ENCODE measurements around the gene FBXW2.
"Not testable (repeated sequence)": the region's sequence is repeated elsewhere in the genome, so short reads cannot be mapped to it uniquely, and the experiment has no call there.

FBXW2 gene

GRCh38 chr9:120761006-120761405, 32.2 kb downstream of the FBXW2 start:
- Histone ChIP-seq H3K36me3 (ENCODE audit: control insufficient read depth, insufficient read depth, low read length) (peaks cover 79% of the 10 kb centered on the region), H3K27me3 (ENCODE audit: control insufficient read depth, insufficient read depth, low read length) (no peaks in the 10 kb centered on the region), H3K9me3 (ENCODE audit: control insufficient read depth, insufficient read depth, low read length) (no peaks in the 10 kb centered on the region), H3K4me3 (ENCODE audit: low read depth, low read length) (no peak overlapping the region), H3K27ac (ENCODE audit: low read depth, low read length) (no peak overlapping the region), H3K9ac (ENCODE audit: low read depth, low read length) (no peak overlapping the region), H3K4me1 (ENCODE audit: control insufficient read depth, insufficient read depth, low read length) (no peaks in the 10 kb centered on the region)

GRCh38 chr9:120759755-120760400, 33.3 kb downstream of the FBXW2 start:
- H3K27ac ChIP-seq (ENCODE audit: low read depth, low read length): no peak overlapping the region
- H3K36me3 ChIP-seq (ENCODE audit: control insufficient read depth, insufficient read depth, low read length): peaks cover 69% of the 10 kb centered on the region
- no peaks in the 10 kb centered on the region for H3K9me3 ChIP-seq (ENCODE audit: control insufficient read depth, insufficient read depth, low read length)
- H3K9ac ChIP-seq (ENCODE audit: low read depth, low read length): no peak overlapping the region
- no peak overlapping the region for H3K4me3 ChIP-seq (ENCODE audit: low read depth, low read length)
- H3K4me1 ChIP-seq (ENCODE audit: control insufficient read depth, insufficient read depth, low read length): no peaks in the 10 kb centered on the region
- H3K27me3 ChIP-seq (ENCODE audit: control insufficient read depth, insufficient read depth, low read length): no peaks in the 10 kb centered on the region

DNA sequence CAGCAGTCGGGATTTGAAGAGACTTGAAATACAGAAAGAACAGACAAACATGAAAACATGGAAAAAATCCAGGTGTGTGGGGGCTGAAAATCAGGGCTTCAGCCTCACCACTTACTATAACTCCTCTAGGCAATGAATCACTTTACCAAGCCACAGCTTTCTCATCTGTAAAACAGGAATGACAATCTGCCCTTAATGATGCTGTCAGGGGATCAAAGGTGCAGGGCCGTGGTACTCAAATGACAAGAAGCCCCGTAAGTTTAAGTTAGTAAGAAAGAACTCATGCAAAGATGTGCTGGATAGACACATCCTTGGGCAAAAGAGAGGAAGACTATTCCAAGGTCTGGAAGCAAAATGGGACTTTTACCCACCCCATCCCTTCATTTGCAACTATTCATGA, 34.7 kb downstream of the FBXW2 start:
- peaks cover 56% of the 10 kb centered on the region for H3K36me3 ChIP-seq (ENCODE audit: control insufficient read depth, insufficient read depth, low read length)
- H3K27me3 ChIP-seq (ENCODE audit: control insufficient read depth, insufficient read depth, low read length): no peaks in the 10 kb centered on the region
- no peaks in the 10 kb centered on the region for H3K4me1 ChIP-seq (ENCODE audit: control insufficient read depth, insufficient read depth, low read length)
- H3K27ac ChIP-seq (ENCODE audit: low read depth, low read length): no peak overlapping the region
- no peaks in the 10 kb centered on the region for H3K9me3 ChIP-seq (ENCODE audit: control insufficient read depth, insufficient read depth, low read length)
- H3K4me3 ChIP-seq (ENCODE audit: low read depth, low read length): no peak overlapping the region
- no peak overlapping the region for H3K9ac ChIP-seq (ENCODE audit: low read depth, low read length)

GRCh38 chr9:120757026-120757913, 35.9 kb downstream of the FBXW2 start:
- H3K4me3 ChIP-seq (ENCODE audit: low read depth, low read length): no peak overlapping the region
- H3K9me3 ChIP-seq (ENCODE audit: control insufficient read depth, insufficient read depth, low read length): no peaks in the 10 kb centered on the region
- no peak overlapping the region for H3K9ac ChIP-seq (ENCODE audit: low read depth, low read length)
- H3K36me3 ChIP-seq (ENCODE audit: control insufficient read depth, insufficient read depth, low read length): peaks cover 43% of the 10 kb centered on the region
- no peaks in the 10 kb centered on the region for H3K4me1 ChIP-seq (ENCODE audit: control insufficient read depth, insufficient read depth, low read length)
- no peak overlapping the region for H3K27ac ChIP-seq (ENCODE audit: low read depth, low read length)
- H3K27me3 ChIP-seq (ENCODE audit: control insufficient read depth, insufficient read depth, low read length): no peaks in the 10 kb centered on the region

DNA sequence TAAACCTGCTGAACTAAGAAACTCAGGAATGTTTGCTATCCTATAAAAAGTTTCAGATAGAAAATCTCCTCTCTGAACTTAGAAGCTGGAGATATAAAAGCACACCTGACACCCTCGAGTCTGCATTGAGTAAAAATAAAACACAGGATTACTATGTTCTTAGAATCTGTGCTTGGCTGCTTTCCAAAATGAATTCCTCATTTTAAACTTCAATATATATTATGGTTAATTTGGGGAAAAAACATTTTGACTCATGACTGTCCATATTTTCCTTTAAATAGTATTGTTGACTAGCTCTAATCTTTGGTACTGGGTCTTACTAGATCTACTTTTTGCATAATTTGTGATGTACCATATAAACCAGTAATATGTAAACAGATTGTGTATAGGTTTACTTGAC, 36.7 kb downstream of the FBXW2 start:
- Histone ChIP-seq H3K27ac (ENCODE audit: low read depth, low read length) (no peak overlapping the region), H3K4me3 (ENCODE audit: low read depth, low read length) (no peak overlapping the region), H3K4me1 (ENCODE audit: control insufficient read depth, insufficient read depth, low read length) (no peaks in the 10 kb centered on the region), H3K27me3 (ENCODE audit: control insufficient read depth, insufficient read depth, low read length) (no peaks in the 10 kb centered on the region), H3K36me3 (ENCODE audit: control insufficient read depth, insufficient read depth, low read length) (peaks cover 38% of the 10 kb centered on the region), H3K9ac (ENCODE audit: low read depth, low read length) (no peak overlapping the region), H3K9me3 (ENCODE audit: control insufficient read depth, insufficient read depth, low read length) (no peaks in the 10 kb centered on the region)

DNA sequence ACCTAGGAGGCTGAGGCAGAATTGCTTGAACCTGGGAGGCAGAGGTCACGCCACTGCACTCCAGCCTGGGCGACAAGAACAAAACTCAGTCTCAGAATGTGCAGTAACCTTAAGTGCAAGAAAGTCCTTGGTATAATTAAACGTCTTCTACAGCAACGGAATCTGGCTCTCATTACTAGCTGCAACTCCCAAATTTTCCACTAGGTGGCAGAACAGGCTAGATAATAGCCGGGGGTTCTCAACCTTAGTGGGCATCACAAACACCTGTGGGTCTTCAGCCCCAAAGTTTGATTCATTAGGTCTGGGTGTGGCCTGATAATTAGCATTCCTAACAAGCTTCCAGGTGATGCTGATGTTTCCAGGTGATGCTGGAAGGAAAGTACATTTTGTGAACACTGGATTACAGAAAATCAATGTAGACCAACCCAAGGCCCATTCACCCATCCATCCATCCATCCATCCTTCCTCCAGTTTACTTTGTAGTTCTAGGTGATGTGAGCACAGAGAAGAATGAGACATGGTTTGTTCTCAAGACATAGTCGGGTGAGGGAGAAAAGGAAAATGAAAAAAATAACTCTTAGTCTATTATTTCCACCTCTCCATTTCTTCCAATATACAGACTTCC, 37.3 kb downstream of the FBXW2 start:
- Histone ChIP-seq H3K27ac (ENCODE audit: low read depth, low read length) (no peak overlapping the region), H3K36me3 (ENCODE audit: control insufficient read depth, insufficient read depth, low read length) (peaks cover 32% of the 10 kb centered on the region), H3K27me3 (ENCODE audit: control insufficient read depth, insufficient read depth, low read length) (no peaks in the 10 kb centered on the region), H3K4me1 (ENCODE audit: control insufficient read depth, insufficient read depth, low read length) (no peaks in the 10 kb centered on the region), H3K9me3 (ENCODE audit: control insufficient read depth, insufficient read depth, low read length) (no peaks in the 10 kb centered on the region), H3K4me3 (ENCODE audit: low read depth, low read length) (no peak overlapping the region), H3K9ac (ENCODE audit: low read depth, low read length) (no peak overlapping the region)

DNA sequence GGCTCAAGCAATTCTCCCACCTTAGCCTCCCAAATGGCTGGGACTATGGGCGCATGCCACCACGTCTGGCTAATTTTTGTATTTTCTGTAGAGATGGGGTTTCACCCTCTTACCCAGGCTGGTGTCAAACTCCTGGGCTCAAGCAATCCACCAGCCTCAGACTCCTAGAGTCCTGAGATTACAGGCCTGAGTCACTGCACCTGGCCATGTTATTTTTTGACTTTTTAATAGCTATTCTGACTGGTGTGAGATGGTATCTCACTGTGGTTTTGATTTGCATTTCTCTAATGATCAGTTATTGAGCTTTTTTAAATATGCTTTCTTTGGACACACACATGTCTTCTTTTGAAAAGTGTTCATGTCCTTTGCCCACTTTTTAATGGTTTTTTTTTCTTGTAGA, 38.2 kb downstream of the FBXW2 start:
- Histone ChIP-seq H3K4me3 (ENCODE audit: low read depth, low read length) (no peak overlapping the region), H3K27ac (ENCODE audit: low read depth, low read length) (no peak overlapping the region), H3K36me3 (ENCODE audit: control insufficient read depth, insufficient read depth, low read length) (peaks cover 25% of the 10 kb centered on the region), H3K4me1 (ENCODE audit: control insufficient read depth, insufficient read depth, low read length) (no peaks in the 10 kb centered on the region), H3K9me3 (ENCODE audit: control insufficient read depth, insufficient read depth, low read length) (no peaks in the 10 kb centered on the region), H3K9ac (ENCODE audit: low read depth, low read length) (no peak overlapping the region), H3K27me3 (ENCODE audit: control insufficient read depth, insufficient read depth, low read length) (no peaks in the 10 kb centered on the region)

DNA sequence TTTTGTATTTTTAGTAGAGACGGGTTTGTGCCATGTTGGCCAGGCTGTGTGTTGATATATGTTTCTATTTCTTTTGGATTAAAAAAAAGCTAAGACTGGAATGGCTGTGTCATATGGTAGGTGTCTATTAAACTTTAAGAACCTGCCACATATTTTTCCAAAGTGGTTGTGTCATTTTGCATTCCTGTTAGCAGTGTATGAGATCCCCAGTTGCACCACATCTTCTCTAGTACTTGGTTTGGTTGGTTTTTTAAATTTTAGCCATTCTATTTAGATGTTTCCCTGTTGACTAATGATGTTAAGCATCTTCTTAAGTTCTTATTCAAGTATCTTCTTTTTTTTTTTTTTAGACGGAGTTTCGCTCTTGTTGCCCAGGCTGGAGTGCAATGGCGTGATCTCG, 42.8 kb downstream of the FBXW2 start:
- Histone ChIP-seq H3K4me3 (ENCODE audit: low read depth, low read length) (no peak overlapping the region), H3K27ac (ENCODE audit: low read depth, low read length) (no peak overlapping the region), H3K9ac (ENCODE audit: low read depth, low read length) (no peak overlapping the region), H3K4me1 (ENCODE audit: control insufficient read depth, insufficient read depth, low read length) (no peaks in the 10 kb centered on the region), H3K9me3 (ENCODE audit: control insufficient read depth, insufficient read depth, low read length) (no peaks in the 10 kb centered on the region), H3K36me3 (ENCODE audit: control insufficient read depth, insufficient read depth, low read length) (no peaks in the 10 kb centered on the region), H3K27me3 (ENCODE audit: control insufficient read depth, insufficient read depth, low read length) (no peaks in the 10 kb centered on the region)

GRCh38 chr9:120746366-120746765, 46.9 kb downstream of the FBXW2 start:
- H3K4me3 ChIP-seq (ENCODE audit: low read depth, low read length); H3K9ac ChIP-seq (ENCODE audit: low read depth, low read length); H3K4me1 ChIP-seq (ENCODE audit: control insufficient read depth, insufficient read depth, low read length): not testable (repeated sequence)

DNA sequence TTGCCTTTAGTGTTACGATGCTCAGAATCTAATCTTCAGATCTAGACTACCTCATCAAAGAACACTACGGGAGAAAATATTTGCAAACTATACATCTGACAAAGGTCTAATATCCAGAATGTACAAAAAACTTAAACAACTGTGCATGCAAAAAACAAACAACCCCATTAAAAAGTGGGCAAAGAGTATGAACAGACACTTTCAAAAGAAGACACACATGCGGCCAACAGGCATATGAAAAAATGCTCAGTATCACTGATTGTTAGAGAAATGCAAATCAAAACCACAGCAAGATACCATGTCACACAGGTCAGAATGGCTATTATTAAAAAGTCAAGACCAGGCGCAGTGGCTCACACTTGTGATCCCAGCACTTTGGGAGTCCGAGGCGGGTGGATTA, 47.9 kb downstream of the FBXW2 start:
- Histone ChIP-seq H3K9me3 (ENCODE audit: control insufficient read depth, insufficient read depth, low read length) (no peaks in the 10 kb centered on the region), H3K27me3 (ENCODE audit: control insufficient read depth, insufficient read depth, low read length) (no peaks in the 10 kb centered on the region), H3K36me3 (ENCODE audit: control insufficient read depth, insufficient read depth, low read length) (no peaks in the 10 kb centered on the region), H3K4me3 (ENCODE audit: low read depth, low read length) (no peak overlapping the region), H3K27ac (ENCODE audit: low read depth, low read length) (no peak overlapping the region), H3K9ac (ENCODE audit: low read depth, low read length) (no peak overlapping the region), H3K4me1 (ENCODE audit: control insufficient read depth, insufficient read depth, low read length) (no peaks in the 10 kb centered on the region)

More at GRCh38 chr9:120746366-120746765, 46.9 kb downstream of the FBXW2 start:
- H3K9me3 ChIP-seq (ENCODE audit: control insufficient read depth, insufficient read depth, low read length); H3K27me3 ChIP-seq (ENCODE audit: control insufficient read depth, insufficient read depth, low read length); H3K27ac ChIP-seq (ENCODE audit: low read depth, low read length); H3K36me3 ChIP-seq (ENCODE audit: control insufficient read depth, insufficient read depth, low read length): not testable (repeated sequence)

DNA sequence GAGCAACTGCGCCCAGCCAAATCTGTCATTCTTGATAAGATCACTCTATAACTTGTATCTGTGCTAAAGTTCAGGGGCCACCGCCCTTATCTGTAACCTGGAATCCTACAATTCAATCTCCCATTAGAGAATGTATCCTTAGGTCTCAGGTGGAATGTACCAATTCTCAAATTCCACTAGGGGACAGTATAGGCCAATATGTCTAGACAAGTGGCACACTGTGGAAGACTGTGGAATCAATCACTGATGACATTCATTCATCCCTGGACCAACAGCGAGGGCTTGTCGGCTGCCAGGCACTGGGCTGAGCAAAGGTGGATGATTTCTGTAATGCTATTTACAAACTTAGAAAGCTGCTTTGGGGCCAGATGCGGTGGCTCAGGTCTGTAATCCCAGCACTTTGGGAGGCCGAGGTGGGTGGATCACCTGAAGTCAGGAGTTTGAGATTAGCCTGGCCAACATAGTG, 50.2 kb downstream of the FBXW2 start:
- Histone ChIP-seq H3K4me3 (ENCODE audit: low read depth, low read length) (no peak overlapping the region), H3K27ac (ENCODE audit: low read depth, low read length) (no peak overlapping the region), H3K36me3 (ENCODE audit: control insufficient read depth, insufficient read depth, low read length) (no peaks in the 10 kb centered on the region), H3K9ac (ENCODE audit: low read depth, low read length) (no peak overlapping the region), H3K4me1 (ENCODE audit: control insufficient read depth, insufficient read depth, low read length) (no peaks in the 10 kb centered on the region), H3K9me3 (ENCODE audit: control insufficient read depth, insufficient read depth, low read length) (no peaks in the 10 kb centered on the region), H3K27me3 (ENCODE audit: control insufficient read depth, insufficient read depth, low read length) (no peaks in the 10 kb centered on the region)
